Loucy (cell line): ENCODE measurements around the gene MYOZ3.

Source experiments
- H2AFZ ChIP-seq: fragments of 200-600 bp; sonication (generic); 2 replicates; pipeline ENCODE4 v1.6.0; 2016; ENCODE audit warnings: antibody characterized with exemption, mild to moderate bottlenecking, low read length, moderate library complexity
- H3F3A ChIP-seq: fragments of 200-600 bp; 2 replicates; pipeline ENCODE4 v1.6.0; 2016; ENCODE audit warnings: antibody characterized with exemption, low read depth, mild to moderate bottlenecking
- H3K27me3 ChIP-seq: fragments of 200-600 bp; sonication (generic); 2 replicates; pipeline ENCODE4 v1.6.1; 2014; ENCODE audit warnings: low read length, mild to moderate bottlenecking; ENCODE audit not compliant: insufficient read depth, poor library complexity, severe bottlenecking
- H3K36me3 ChIP-seq: fragments of 200-600 bp; sonication (generic); 2 replicates; pipeline ENCODE4 v1.6.1; 2016; ENCODE audit warnings: low read length; ENCODE audit not compliant: insufficient read depth
- H3K4me1 ChIP-seq: fragments of 200-600 bp; sonication (generic); 2 replicates; pipeline ENCODE4 v1.5.1; 2014; ENCODE audit warnings: low read length, mild to moderate bottlenecking; ENCODE audit not compliant: insufficient read depth, poor library complexity, severe bottlenecking
- H3K4me2 ChIP-seq: fragments of 200-600 bp; sonication (generic); 2 replicates; pipeline ENCODE4 v1.6.0; 2014; ENCODE audit warnings: antibody characterized with exemption, low read length, low read depth, mild to moderate bottlenecking; ENCODE audit not compliant: poor library complexity, severe bottlenecking
- H3K4me3 ChIP-seq: fragments of 200-600 bp; sonication (generic); 2 replicates; pipeline ENCODE4 v1.5.1; 2014; ENCODE audit warnings: low read length, mild to moderate bottlenecking, mixed read lengths; ENCODE audit not compliant: poor library complexity, severe bottlenecking
- H3K79me2 ChIP-seq: fragments of 200-600 bp; sonication (generic); 2 replicates; pipeline ENCODE4 v1.6.1; 2014; ENCODE audit warnings: low read length; ENCODE audit not compliant: insufficient read depth
- H3K9ac ChIP-seq: fragments of 200-600 bp; sonication (generic); 2 replicates; pipeline ENCODE4 v1.6.0; 2014; ENCODE audit warnings: mild to moderate bottlenecking, low read depth, low read length, moderate library complexity; ENCODE audit not compliant: poor library complexity, severe bottlenecking
- H3K9me2 ChIP-seq: fragments of 200-600 bp; sonication (generic); replicated peaks from 2 replicates; pipeline ENCODE4 v1.6.1; 2016; ENCODE audit warnings: low read depth, low read length, mixed read lengths
- H3K9me3 ChIP-seq: fragments of 200-600 bp; sonication (generic); 2 replicates; pipeline ENCODE4 v1.6.1; 2014; ENCODE audit warnings: mild to moderate bottlenecking, antibody characterized with exemption, low read length, low read depth; ENCODE audit not compliant: insufficient read depth
- H4K20me1 ChIP-seq: fragments of 200-600 bp; sonication (generic); 2 replicates; pipeline ENCODE4 v1.6.0; 2014; ENCODE audit warnings: antibody characterized with exemption, low read length, mild to moderate bottlenecking; ENCODE audit not compliant: insufficient read depth, poor library complexity, severe bottlenecking
- EZH2phosphoT487 ChIP-seq: fragments of 200-600 bp; IDR thresholded peaks from 2 replicates; pipeline ENCODE4 v1.6.1; 2018; ENCODE audit warnings: antibody characterized with exemption, mild to moderate bottlenecking, moderate library complexity, borderline replicate concordance
- TF ChIP-seq, protein P1 (sequence below): fragments of 200-600 bp; sonication (generic); conservative IDR thresholded peaks from 2 replicates; pipeline ENCODE4 v1.5.1; 2014; ENCODE audit warnings: mild to moderate bottlenecking, antibody characterized with exemption, low read length

MYOZ3 gene

DNA sequence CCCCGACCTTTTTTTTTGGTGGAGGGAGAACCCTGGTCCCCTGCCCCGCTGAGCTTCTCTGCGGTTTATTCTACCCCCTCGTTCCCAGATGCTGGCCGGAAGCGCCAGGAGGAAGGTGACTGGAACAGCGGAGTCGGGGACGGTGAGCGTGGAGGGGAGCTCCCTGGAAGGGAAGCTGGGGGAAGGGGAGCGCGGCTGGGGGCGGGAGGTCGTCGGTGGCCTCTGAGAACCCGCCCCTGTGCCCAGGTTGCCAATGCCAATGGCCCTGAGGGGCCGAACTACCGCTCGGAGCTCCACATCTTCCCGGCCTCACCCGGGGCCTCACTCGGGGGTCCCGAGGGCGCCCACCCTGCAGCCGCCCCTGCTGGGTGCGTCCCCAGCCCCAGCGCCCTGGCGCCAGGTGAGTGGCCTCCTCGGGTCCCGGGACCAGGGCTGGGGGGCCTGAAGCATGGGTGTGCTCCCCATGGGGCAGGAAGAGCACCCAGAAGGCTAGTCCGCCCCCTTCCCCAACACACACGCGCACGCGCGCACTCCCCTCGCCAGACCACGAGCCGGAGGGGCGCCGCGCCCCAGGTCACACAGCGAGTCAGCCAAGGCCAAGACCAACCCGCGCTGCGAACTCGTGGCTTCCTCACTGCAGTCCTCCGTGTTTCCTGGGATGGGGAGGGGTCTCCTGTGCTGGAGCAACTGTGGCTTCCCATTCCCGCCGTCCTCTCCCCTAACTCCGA lies 10.6 kb downstream of the MYOZ3 start:
- H3K9me3 ChIP-seq, result no peaks in the 10 kb centered on the region
- no peaks in the 10 kb centered on the region for H3K9me2 ChIP-seq
- no peaks in the 10 kb centered on the region for H4K20me1 ChIP-seq
- H3K4me1 ChIP-seq, result no peaks in the 10 kb centered on the region
- peak overlapping the region; percentile 75 for H2AFZ ChIP-seq
- TF ChIP-seq, protein P1, sequence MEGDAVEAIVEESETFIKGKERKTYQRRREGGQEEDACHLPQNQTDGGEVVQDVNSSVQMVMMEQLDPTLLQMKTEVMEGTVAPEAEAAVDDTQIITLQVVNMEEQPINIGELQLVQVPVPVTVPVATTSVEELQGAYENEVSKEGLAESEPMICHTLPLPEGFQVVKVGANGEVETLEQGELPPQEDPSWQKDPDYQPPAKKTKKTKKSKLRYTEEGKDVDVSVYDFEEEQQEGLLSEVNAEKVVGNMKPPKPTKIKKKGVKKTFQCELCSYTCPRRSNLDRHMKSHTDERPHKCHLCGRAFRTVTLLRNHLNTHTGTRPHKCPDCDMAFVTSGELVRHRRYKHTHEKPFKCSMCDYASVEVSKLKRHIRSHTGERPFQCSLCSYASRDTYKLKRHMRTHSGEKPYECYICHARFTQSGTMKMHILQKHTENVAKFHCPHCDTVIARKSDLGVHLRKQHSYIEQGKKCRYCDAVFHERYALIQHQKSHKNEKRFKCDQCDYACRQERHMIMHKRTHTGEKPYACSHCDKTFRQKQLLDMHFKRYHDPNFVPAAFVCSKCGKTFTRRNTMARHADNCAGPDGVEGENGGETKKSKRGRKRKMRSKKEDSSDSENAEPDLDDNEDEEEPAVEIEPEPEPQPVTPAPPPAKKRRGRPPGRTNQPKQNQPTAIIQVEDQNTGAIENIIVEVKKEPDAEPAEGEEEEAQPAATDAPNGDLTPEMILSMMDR, result no peak
- no peak for TF ChIP-seq EZH2phosphoT487
- H3K79me2 ChIP-seq, result no peaks in the 10 kb centered on the region
- peak overlapping the region; percentile 50 for H3K4me2 ChIP-seq
- no peaks in the 10 kb centered on the region for H3K36me3 ChIP-seq
- H3K4me3 ChIP-seq, result peak overlapping the region; percentile 62
- H3K27me3 ChIP-seq, result no peaks in the 10 kb centered on the region
- H3K9ac ChIP-seq, result peak overlapping the region; percentile 49
- H3F3A ChIP-seq, result no peaks in the 10 kb centered on the region; the same call in 1 of the 2 replicates

DNA sequence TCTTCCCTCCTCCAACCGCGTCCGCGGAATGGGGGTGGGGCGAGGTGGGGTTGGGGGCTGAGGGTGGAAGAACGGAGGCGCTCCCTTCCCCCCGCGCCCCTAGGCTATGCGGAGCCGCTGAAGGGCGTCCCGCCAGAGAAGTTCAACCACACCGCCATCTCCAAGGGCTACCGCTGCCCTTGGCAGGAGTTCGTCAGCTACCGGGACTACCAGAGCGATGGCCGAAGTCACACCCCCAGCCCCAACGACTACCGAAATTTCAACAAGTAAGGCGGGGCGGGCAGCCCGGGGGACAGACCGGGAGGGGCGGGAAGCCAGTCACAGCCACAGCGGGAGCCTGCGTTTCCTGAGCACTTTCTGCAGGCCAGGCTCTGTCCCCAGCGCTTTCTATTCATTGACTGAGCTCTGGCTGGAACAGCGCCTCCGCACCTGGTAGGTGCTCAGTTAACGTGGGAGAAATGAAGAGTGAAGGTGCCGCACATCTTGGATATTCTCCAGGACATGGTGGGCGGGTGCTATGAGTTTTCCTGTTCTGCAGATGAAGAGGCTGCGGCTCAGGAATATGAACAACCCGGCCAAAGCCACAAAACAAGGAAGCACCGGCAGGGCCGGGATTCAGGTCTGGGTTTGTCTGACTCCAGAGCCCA lies 11.3 kb downstream of the MYOZ3 start:
- H4K20me1 ChIP-seq, result no peaks in the 10 kb centered on the region
- peak overlapping the region; percentile 62 for H3K4me3 ChIP-seq

DNA sequence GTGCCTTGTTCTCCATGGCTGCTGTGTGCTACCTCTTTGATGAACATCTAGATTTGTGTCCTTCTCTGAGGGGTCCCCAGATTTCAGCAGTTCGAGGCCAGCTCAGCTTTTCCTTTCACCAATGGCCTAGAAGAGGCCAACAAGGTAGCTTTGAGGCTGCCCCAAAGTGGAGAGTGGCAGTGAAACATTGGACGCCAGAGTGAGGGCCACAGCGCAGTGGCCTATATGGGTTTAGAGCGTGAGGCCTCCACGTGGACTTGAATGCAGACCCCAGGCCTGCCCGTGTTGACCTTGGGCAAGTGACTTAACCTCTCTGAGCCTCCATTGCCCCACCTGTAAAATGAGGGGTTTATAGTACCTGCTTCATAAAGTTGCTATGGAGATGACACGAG lies 11.8 kb downstream of the MYOZ3 start:
- no peaks in the 10 kb centered on the region for H3K79me2 ChIP-seq
- no peaks in the 10 kb centered on the region; the same call in 1 of the 2 replicates for H3F3A ChIP-seq
- no peaks in the 10 kb centered on the region for H3K36me3 ChIP-seq
- H2AFZ ChIP-seq, result peak overlapping the region; percentile 75
- TF ChIP-seq EZH2phosphoT487, result no peak
- TF ChIP-seq, protein P1, result no peak
- H3K9ac ChIP-seq, result peak overlapping the region; percentile 49
- H3K27me3 ChIP-seq, result no peaks in the 10 kb centered on the region
- H3K9me3 ChIP-seq, result no peaks in the 10 kb centered on the region
- H4K20me1 ChIP-seq, result no peaks in the 10 kb centered on the region
- peak overlapping the region; percentile 62 for H3K4me3 ChIP-seq
- peak overlapping the region; percentile 50 for H3K4me2 ChIP-seq
- H3K4me1 ChIP-seq, result no peaks in the 10 kb centered on the region
- H3K9me2 ChIP-seq, result no peaks in the 10 kb centered on the region

More for the DNA sequence above, 11.3 kb downstream of the MYOZ3 start:
- Histone ChIP-seq H3K4me2 (peak overlapping the region; percentile 50), H3F3A (no peaks in the 10 kb centered on the region; the same call in 1 of the 2 replicates), H2AFZ (peak overlapping the region; percentile 75), H3K36me3 (no peaks in the 10 kb centered on the region), H3K4me1 (no peaks in the 10 kb centered on the region), H3K9me3 (no peaks in the 10 kb centered on the region), H3K9me2 (no peaks in the 10 kb centered on the region), H3K79me2 (no peaks in the 10 kb centered on the region), H3K9ac (peak overlapping the region; percentile 49), H3K27me3 (no peaks in the 10 kb centered on the region)
- TF ChIP-seq EZH2phosphoT487, result no peak
- TF ChIP-seq, protein P1, result no peak
